Suprapubic skin (tissue), 4 donors: ENCODE measurements around the gene XYLT1. TPM values are rescaled to one million over a fixed set of nuclear protein-coding genes. Genes with fewer than 3 reads are reported as not detected.

Experiments
- DNase-seq, 2 donors: peaks; one replicate each; pipeline ENCODE4 v3.0.0-alpha.2; 2019; ENCODE audit warnings: low spot score in 2 of 2
- H3K27ac ChIP-seq: fragments of 200-600 bp; sonication (generic); one replicate; pipeline ENCODE4 v1.5.1; 2019
- H3K27me3 ChIP-seq: fragments of 200-600 bp; sonication (generic); one replicate; pipeline ENCODE4 v1.5.1; 2019
- H3K36me3 ChIP-seq: fragments of 200-600 bp; sonication (generic); one replicate; pipeline ENCODE4 v1.5.1; 2019
- H3K4me1 ChIP-seq: fragments of 200-600 bp; sonication (generic); one replicate; pipeline ENCODE4 v1.5.1; 2019
- H3K4me3 ChIP-seq: fragments of 200-600 bp; sonication (generic); one replicate; pipeline ENCODE4 v1.5.1; 2019; ENCODE audit warnings: mild to moderate bottlenecking
- H3K9me3 ChIP-seq: fragments of 200-600 bp; sonication (generic); one replicate; pipeline ENCODE4 v1.5.1; 2019
- CTCF ChIP-seq, 2 donors: fragments of 200-600 bp in 1 of 2; fragments of 450-650 bp in 1 of 2; sonication (generic) in 1 of 2; IDR thresholded peaks; one replicate each; pipeline ENCODE4 v1.5.1; 2016 to 2019; ENCODE audit warnings: antibody characterized with exemption in 2 of 2, mild to moderate bottlenecking in 1 of 2, moderate library complexity in 1 of 2
- EP300 ChIP-seq: sonication (generic); formaldehyde crosslinking; IDR thresholded peaks from one replicate; pipeline ENCODE4 v1.6.1; 2017; ENCODE audit warnings: antibody characterized with exemption
- POLR2A ChIP-seq, 2 donors: fragments of 450-650 bp; IDR thresholded peaks; one replicate each; pipeline ENCODE4 v1.6.1; 2017; ENCODE audit warnings: antibody characterized with exemption in 2 of 2, mild to moderate bottlenecking in 2 of 2, moderate library complexity in 2 of 2
- POLR2AphosphoS5 ChIP-seq, 3 donors: sonication (generic); formaldehyde crosslinking; IDR thresholded peaks; one replicate each; pipeline ENCODE4 v1.6.1; 2017; ENCODE audit warnings: antibody characterized with exemption in 3 of 3
- WGBS: methylation state at CpG from one replicate; pipeline ENCODE4 v1.1.5; 2018; 5-methylcytosine and 5-hydroxymethylcytosine counted together
- total RNA-seq, 4 donors: library from RNA; depleted of rRNA; stranded (reverse); fragments of >200 nt; gene quantifications; one replicate each; pipeline ENCODE4 v1.1.0, GENCODE V29; 2016

The XYLT1 gene
- total RNA-seq, 4 donors from 2014 or later = 23.5 to 30.6 (median 25.7) TPM

GRCh38 chr16:17154981-17155380 lies 315.8 kb downstream of the XYLT1 start:
- H3K27ac ChIP-seq = no peak overlapping the region
- H3K4me1 ChIP-seq = no peaks in the 10 kb centered on the region
- DNase-seq = no peak
- WGBS = 85% methylated on average over 2 of the region's 2 CpGs
- H3K27me3 ChIP-seq = no peaks in the 10 kb centered on the region
- no peak overlapping the region for H3K4me3 ChIP-seq
- no peak for TF ChIP-seq EP300
- no peak for TF ChIP-seq CTCF (IDR thresholded peaks at IDR 0.05)
- TF ChIP-seq POLR2AphosphoS5 (IDR thresholded peaks at IDR 0.05) = no peak
- no peaks in the 10 kb centered on the region for H3K9me3 ChIP-seq
- H3K36me3 ChIP-seq = peaks cover 7% of the 10 kb centered on the region

- Histone ChIP-seq H3K27ac (no peak overlapping the region), H3K27me3 (no peaks in the 10 kb centered on the region), H3K36me3 (no peaks in the 10 kb centered on the region), H3K4me3 (no peak overlapping the region), H3K9me3 (no peaks in the 10 kb centered on the region), H3K4me1 (no peaks in the 10 kb centered on the region)
- TF ChIP-seq POLR2AphosphoS5 (IDR thresholded peaks at IDR 0.05) (no peak), POLR2A (IDR thresholded peaks at IDR 0.05) (no peak), EP300 (no peak), CTCF (IDR thresholded peaks at IDR 0.05) (no peak)
- DNase-seq = no peak
- WGBS = 84% methylated on average over 7 of the region's 7 CpGs
Measured at GRCh38 chr16:17152311-17152710, 318.4 kb downstream of the XYLT1 start.

GRCh38 chr16:17151335-17151734 lies 319.4 kb downstream of the XYLT1 start:
- no peak for TF ChIP-seq POLR2A (IDR thresholded peaks at IDR 0.05)
- TF ChIP-seq POLR2AphosphoS5 (IDR thresholded peaks at IDR 0.05) = no peak
- TF ChIP-seq EP300 = no peak
- TF ChIP-seq CTCF (IDR thresholded peaks at IDR 0.05) = no peak
- Histone ChIP-seq H3K4me3 (no peak overlapping the region), H3K27me3 (no peaks in the 10 kb centered on the region), H3K9me3 (no peaks in the 10 kb centered on the region), H3K27ac (no peak overlapping the region), H3K36me3 (no peaks in the 10 kb centered on the region), H3K4me1 (no peaks in the 10 kb centered on the region)
- no peak for DNase-seq
- WGBS = 98% methylated on average over 4 of the region's 5 CpGs

- Histone ChIP-seq H3K27me3 (no peaks in the 10 kb centered on the region), H3K9me3 (no peaks in the 10 kb centered on the region), H3K27ac (no peak overlapping the region), H3K4me3 (no peak overlapping the region), H3K36me3 (no peaks in the 10 kb centered on the region), H3K4me1 (no peaks in the 10 kb centered on the region)
- no peak for TF ChIP-seq CTCF (IDR thresholded peaks at IDR 0.05)
- no peak for TF ChIP-seq POLR2A (IDR thresholded peaks at IDR 0.05)
- no peak for TF ChIP-seq POLR2AphosphoS5 (IDR thresholded peaks at IDR 0.05)
- TF ChIP-seq EP300 = no peak
- WGBS = 89% methylated on average over 7 of the region's 7 CpGs
- DNase-seq = no peak
Measured at GRCh38 chr16:17149904-17150483, 320.8 kb downstream of the XYLT1 start.

- Histone ChIP-seq H3K4me3 (no peak overlapping the region), H3K4me1 (no peaks in the 10 kb centered on the region), H3K27me3 (no peaks in the 10 kb centered on the region), H3K9me3 (no peaks in the 10 kb centered on the region), H3K27ac (no peak overlapping the region), H3K36me3 (no peaks in the 10 kb centered on the region)
- DNase-seq = no peak
- WGBS = 83% methylated on average over 3 of the region's 3 CpGs
- TF ChIP-seq POLR2AphosphoS5 (IDR thresholded peaks at IDR 0.05) (no peak), EP300 (no peak), POLR2A (IDR thresholded peaks at IDR 0.05) (no peak), CTCF (IDR thresholded peaks at IDR 0.05) (no peak)
Measured at GRCh38 chr16:17147942-17148341, 322.8 kb downstream of the XYLT1 start.
